KMS-11 (cell line): ENCODE data around the gene SDC1.

Experiments
- H2AFZ ChIP-seq: fragments of 200-600 bp; sonication (generic); 2 replicates; pipeline ENCODE4 v1.6.1; 2016; ENCODE audit warnings: antibody characterized with exemption, mixed run types, low read depth
- H3K27ac ChIP-seq: fragments of 200-600 bp; sonication (generic); 2 replicates; pipeline ENCODE4 v1.6.1; 2016; ENCODE audit warnings: mild to moderate bottlenecking, mixed run types
- H3K27me3 ChIP-seq: fragments of 200-600 bp; sonication (generic); 2 replicates; pipeline ENCODE4 v1.6.1; 2017; ENCODE audit warnings: mild to moderate bottlenecking, low read depth, mixed run types, moderate library complexity; ENCODE audit not compliant: insufficient read depth
- H3K36me3 ChIP-seq: fragments of 200-600 bp; sonication (generic); 2 replicates; pipeline ENCODE4 v1.6.1; 2017; ENCODE audit warnings: mild to moderate bottlenecking, mixed run types; ENCODE audit not compliant: insufficient read depth
- H3K4me1 ChIP-seq: fragments of 200-600 bp; sonication (generic); 2 replicates; pipeline ENCODE4 v1.6.1; 2016; ENCODE audit warnings: mild to moderate bottlenecking, low read depth, mixed run types; ENCODE audit not compliant: poor library complexity, severe bottlenecking
- H3K4me2 ChIP-seq: fragments of 200-600 bp; sonication (generic); 2 replicates; pipeline ENCODE4 v1.7.0; 2016; ENCODE audit warnings: mild to moderate bottlenecking, mixed run types
- H3K4me3 ChIP-seq: fragments of 200-600 bp; sonication (generic); IDR thresholded peaks from 2 replicates; pipeline ENCODE4 v1.6.1; 2017; ENCODE audit warnings: low read depth, low read length, mixed read lengths; ENCODE audit not compliant: insufficient read depth
- H3K79me2 ChIP-seq: fragments of 200-600 bp; sonication (generic); 2 replicates; pipeline ENCODE4 v1.6.1; 2016; ENCODE audit warnings: low read depth, mixed run types; ENCODE audit not compliant: insufficient read depth
- H3K9ac ChIP-seq: fragments of 200-600 bp; sonication (generic); 2 replicates; pipeline ENCODE4 v1.6.1; 2016; ENCODE audit warnings: mild to moderate bottlenecking, mixed run types
- H4K20me1 ChIP-seq: fragments of 200-600 bp; sonication (generic); 2 replicates; pipeline ENCODE4 v1.6.1; 2016; ENCODE audit warnings: mild to moderate bottlenecking, mixed run types; ENCODE audit not compliant: insufficient read depth
- TF ChIP-seq, protein P1 (sequence below): fragments of 200-600 bp; sonication (generic); conservative IDR thresholded peaks from 2 replicates; pipeline ENCODE4 v1.6.1; 2017; ENCODE audit warnings: low read depth, mild to moderate bottlenecking, antibody characterized with exemption, low read length, moderate library complexity, mixed read lengths

The SDC1 gene

DNA sequence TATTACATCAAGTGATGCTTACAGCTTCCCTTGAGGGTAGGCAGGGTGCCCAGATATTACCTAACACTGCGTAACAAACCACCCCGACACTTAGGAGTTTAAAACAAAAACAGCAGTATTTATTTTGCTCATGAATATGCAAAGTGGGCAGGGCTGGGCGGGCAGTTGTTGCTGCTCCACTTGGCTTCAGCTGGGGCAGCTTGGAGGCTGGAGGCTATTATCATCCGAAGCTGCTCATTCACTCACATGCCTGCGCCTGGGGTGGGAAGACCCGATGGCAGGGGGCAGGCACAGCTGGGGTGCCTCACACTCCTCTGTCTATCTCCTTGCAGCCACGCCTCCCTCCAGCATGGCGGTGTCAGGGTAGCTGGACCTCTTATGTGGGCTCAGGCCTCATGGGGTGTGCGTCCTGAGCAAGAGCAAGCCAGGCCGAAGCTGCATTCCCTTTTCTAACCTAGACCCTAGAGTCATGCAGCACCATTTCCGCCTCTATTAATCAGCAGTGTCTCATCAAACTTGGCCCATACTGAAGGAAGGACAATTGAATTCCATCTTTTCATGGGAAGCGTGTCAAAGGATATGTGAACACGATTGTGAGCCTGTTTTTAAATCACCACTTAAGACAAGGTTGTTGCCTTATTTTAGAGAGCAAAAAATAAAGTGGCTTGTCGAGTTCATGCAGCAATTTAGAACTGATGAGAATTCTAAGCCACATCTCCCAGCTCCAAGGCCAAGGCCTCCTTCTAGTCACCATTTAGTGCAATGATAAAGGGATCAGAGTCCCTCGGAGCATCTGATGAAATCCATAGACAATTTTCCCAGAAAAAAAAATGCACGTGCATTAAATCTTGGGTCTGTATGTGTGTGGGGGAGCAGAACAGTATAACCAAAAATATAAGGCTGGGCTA, 54.9 kb downstream of the SDC1 start:
- TF ChIP-seq, protein P1, sequence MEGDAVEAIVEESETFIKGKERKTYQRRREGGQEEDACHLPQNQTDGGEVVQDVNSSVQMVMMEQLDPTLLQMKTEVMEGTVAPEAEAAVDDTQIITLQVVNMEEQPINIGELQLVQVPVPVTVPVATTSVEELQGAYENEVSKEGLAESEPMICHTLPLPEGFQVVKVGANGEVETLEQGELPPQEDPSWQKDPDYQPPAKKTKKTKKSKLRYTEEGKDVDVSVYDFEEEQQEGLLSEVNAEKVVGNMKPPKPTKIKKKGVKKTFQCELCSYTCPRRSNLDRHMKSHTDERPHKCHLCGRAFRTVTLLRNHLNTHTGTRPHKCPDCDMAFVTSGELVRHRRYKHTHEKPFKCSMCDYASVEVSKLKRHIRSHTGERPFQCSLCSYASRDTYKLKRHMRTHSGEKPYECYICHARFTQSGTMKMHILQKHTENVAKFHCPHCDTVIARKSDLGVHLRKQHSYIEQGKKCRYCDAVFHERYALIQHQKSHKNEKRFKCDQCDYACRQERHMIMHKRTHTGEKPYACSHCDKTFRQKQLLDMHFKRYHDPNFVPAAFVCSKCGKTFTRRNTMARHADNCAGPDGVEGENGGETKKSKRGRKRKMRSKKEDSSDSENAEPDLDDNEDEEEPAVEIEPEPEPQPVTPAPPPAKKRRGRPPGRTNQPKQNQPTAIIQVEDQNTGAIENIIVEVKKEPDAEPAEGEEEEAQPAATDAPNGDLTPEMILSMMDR, result no peak
- Histone ChIP-seq H3K4me3 (no peak overlapping the region), H2AFZ (no peak overlapping the region), H3K36me3 (no peaks in the 10 kb centered on the region), H4K20me1 (no peaks in the 10 kb centered on the region), H3K4me1 (no peaks in the 10 kb centered on the region), H3K79me2 (no peaks in the 10 kb centered on the region), H3K27me3 (no peaks in the 10 kb centered on the region), H3K4me2 (no peak overlapping the region), H3K9ac (no peak overlapping the region), H3K27ac (no peak overlapping the region)

DNA sequence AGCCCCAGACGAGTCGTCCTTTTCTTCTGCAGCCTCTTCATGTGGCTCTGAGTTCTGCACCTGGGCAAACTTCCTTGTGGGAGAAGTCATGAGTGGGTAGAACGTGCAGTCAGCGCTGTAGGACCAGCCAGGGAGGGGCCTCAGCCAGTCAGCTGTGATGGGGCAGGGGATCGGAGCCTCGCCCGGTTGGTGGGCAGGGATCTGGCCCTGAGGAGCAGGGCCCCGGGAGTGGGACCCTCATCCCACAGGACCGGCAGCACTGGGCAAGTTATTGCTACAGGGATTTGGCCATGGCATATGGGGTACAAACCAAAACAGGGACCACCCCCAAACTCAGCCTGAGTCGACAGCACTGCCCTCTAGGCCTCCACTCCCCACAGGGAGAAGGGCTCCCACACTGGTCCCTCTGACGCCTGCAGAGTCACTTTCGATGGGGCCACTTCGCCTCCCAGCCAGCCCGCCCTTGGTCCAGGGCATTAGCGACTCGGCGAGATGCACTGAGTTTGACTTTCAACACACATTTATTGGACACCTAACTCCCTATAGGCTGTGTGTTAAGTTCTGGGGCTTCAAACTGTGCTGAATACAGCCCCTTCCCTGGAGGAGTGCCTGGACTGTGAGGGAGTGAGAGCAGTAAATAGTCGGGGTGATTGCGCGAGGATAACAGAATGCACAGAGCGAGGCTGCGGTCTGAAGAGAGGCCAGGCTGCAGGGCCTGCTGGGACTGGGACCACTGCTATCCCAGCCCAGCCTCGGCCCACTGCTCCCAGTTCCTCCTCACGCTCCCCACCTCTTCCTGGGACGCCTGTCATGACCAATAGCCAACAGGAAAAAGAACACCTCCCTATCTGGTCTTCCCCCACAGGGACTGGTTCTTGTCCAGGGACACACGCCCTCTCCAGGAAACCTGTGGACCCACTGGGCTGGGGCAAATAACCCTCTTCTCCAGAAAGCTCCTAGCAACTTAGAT, 55.9 kb downstream of the SDC1 start:
- Histone ChIP-seq H3K4me3 (no peak overlapping the region), H4K20me1 (no peaks in the 10 kb centered on the region), H3K4me1 (no peaks in the 10 kb centered on the region), H3K27ac (no peak overlapping the region), H3K4me2 (no peak overlapping the region), H2AFZ (no peak overlapping the region), H3K27me3 (no peaks in the 10 kb centered on the region), H3K36me3 (no peaks in the 10 kb centered on the region), H3K79me2 (no peaks in the 10 kb centered on the region), H3K9ac (no peak overlapping the region)
- TF ChIP-seq, protein P1, result no peak

DNA sequence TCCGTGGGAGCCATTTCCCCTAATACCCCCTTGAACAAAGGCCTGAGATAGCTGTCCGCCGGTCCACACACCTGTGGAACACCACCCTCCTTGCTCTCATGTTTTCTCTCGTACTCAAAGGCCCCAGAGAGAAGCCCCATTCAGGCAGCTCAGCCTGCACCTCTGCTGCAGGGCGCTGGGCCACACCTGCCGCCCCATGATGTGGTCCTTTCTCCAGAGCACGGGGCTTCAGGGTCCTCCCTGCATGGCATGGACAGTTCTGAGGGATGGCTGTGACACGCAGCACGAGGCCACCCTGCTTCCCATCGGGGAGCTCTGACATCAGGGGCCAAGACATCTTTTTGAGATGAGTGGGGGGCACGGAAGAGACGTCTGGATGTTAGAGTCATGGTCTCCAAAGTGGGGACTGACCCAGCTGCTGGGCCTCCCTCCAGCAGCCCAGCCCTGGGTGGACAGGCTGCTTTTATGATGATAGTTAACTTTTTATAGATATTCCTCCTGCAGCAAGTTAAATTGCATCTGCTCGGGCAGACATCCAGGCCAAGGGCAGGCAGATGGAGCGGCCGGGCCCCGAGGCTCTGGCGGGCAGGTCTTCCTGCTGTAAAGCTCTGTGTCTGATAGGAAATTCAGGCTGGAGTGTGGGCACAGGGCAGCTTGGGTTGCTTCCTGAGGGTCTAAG, 56.7 kb downstream of the SDC1 start:
- Histone ChIP-seq H3K9ac (no peak overlapping the region), H3K4me1 (no peaks in the 10 kb centered on the region), H3K4me2 (no peak overlapping the region), H2AFZ (no peak overlapping the region), H4K20me1 (no peaks in the 10 kb centered on the region), H3K4me3 (no peak overlapping the region), H3K27ac (no peak overlapping the region), H3K79me2 (no peaks in the 10 kb centered on the region), H3K27me3 (no peaks in the 10 kb centered on the region), H3K36me3 (no peaks in the 10 kb centered on the region)
- TF ChIP-seq, protein P1, result no peak

DNA sequence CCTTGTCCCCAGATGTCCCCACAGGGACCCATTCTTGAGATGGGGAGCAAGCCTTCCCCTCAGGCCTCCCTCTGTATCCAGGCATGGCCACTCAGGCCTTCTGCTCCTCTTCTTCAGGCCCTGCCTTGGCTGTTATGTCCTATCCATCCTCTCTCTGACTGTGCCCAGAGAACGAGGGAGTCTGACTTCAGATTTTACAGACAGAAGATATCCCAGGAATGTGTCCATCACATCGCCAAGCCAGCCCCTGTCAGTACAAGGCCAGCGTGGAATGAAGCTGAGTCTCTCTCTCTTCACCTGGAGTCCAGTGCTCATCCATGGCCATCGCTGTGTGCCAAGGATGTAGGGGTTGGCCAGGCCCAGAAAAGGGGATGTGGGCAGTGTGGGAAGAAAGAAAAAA, 57.6 kb downstream of the SDC1 start:
- Histone ChIP-seq H3K4me1 (no peaks in the 10 kb centered on the region), H3K9ac (no peak overlapping the region), H3K4me3 (no peak overlapping the region), H3K4me2 (no peak overlapping the region), H3K79me2 (no peaks in the 10 kb centered on the region), H3K27me3 (no peaks in the 10 kb centered on the region), H3K36me3 (no peaks in the 10 kb centered on the region), H2AFZ (no peak overlapping the region), H4K20me1 (no peaks in the 10 kb centered on the region), H3K27ac (no peak overlapping the region)
- TF ChIP-seq, protein P1, result no peak
